ENCODE data around the gene TUBB1.
A peak's percentile ranks its signal among the peaks of the same experiment; 100 is the strongest.
"Not testable (repeated sequence)": the region's sequence is repeated elsewhere in the genome, so short reads cannot be mapped to it uniquely, and the experiment has no call there.

The TUBB1 gene

DNA sequence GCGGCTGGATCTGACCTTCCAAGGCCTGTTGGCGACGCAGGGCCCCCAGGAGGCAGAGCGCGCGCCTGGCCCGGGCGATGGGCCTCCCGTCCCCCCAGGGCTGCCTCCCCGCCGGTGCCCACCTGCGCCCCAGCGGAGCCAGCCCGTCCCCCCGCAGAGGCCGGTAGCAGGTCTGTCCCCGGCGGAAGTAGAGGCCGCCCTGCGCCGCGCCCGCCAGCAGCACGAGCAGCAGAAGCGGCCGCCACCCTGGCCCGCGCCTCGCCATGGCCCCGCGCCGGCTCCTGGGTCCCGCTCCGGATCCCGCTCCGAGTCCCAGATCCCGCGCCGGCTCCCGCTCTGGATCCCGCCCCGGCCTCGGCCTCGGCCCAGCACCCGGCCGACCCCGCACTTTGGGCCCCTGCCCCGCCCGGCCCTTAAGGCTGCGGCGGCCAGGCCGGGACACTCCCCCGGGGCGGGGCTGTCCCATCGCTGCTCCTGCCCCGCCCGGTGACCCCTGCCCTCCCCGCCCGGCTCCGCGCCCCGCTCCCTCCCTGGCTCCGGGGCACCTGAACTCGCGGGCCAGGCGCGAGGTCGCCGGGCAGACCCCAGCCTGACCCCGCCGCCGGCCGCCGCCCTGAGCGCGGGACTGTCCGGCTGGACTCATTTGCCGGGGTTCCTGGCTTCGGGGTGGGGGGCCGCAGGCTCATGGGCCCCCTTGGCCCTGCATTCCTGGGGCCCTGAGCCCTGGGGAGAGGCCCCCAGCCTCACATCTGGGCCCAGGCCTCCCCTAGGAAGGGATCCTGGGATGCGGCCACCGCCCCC is 12.2 kb upstream of the TUBB1 start, which contains the start of gene CTSZ:
Gene CTSZ, minus strand, starts transcription at position 391 of the 801 bp plus-strand sequence. Its CDS starts 126 bp downstream, at position 265.
- peak in 2 of 5 donors; percentile 41 to 45 for DNase-seq

DNA sequence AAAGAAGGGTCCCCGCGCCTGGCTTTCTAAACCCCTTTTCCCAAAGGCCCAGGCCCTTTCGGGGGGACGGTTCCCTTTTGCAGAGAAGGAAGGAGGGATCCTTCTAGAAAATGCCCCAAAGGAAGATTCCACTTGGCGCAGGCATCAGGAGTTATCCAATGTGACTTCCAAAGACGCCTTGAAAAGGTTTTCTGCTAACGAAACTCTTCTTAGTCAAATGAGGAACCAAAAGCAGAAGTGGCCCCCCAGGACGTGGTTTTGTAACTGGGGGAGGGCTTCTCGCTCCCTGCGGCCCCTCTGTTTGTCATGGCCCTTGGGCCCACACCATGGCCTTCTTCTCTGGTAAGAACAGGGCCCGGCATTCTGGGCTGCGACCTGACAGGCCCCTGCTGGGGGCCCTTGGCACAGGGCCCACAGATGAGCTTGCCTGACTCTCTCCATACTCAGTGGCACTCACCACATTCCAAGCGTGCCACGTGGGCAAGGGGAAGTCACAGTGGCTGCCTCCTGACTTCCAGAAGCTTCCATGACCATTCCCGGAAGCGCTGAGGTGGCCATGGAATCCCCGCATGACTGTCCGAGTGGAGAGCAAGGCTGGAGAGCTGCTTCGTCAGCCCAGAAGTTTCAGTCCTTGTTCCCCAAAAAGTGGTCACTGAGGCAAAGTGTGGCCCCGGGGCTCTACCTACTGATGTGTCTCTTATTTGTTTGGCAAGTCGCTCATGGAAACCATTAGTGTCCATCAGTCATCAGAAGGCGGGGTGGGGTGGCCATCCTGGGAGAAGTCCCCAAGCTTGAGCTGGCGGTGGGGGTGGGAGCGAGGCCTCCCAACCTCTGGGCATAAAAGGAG is 11.3 kb upstream of the TUBB1 start:
- DNase-seq = no peak

DNA sequence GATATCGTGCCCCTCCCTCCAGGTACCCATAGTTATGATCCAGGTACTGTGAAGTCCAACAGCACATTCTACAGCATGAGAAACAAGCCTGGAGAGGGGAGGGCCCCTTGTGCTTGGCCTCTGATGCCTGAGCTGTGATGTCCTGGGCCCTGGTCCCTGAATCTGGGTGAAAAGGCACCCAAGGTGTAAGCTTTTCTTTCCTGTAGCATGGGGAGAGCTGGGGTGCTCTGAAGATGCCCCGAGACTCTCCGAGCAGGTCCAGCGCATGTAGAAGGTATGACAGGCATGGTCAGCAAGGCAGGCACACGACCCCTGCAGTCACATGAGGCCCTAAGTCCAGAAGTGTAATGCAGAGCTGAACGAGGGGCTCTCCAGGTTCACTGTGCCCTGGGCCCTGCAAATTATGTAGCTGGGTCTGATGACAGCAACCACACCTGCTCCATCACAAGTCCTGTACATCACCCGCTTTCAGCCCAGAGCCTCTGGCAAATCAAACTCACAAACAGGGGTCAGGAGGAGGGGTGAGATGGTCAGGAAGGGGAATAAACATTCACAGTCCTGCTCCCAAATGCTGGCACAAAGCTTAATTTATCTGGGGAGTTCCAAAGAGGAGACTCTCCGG is 10.4 kb upstream of the TUBB1 start:
- no peak for DNase-seq

DNA sequence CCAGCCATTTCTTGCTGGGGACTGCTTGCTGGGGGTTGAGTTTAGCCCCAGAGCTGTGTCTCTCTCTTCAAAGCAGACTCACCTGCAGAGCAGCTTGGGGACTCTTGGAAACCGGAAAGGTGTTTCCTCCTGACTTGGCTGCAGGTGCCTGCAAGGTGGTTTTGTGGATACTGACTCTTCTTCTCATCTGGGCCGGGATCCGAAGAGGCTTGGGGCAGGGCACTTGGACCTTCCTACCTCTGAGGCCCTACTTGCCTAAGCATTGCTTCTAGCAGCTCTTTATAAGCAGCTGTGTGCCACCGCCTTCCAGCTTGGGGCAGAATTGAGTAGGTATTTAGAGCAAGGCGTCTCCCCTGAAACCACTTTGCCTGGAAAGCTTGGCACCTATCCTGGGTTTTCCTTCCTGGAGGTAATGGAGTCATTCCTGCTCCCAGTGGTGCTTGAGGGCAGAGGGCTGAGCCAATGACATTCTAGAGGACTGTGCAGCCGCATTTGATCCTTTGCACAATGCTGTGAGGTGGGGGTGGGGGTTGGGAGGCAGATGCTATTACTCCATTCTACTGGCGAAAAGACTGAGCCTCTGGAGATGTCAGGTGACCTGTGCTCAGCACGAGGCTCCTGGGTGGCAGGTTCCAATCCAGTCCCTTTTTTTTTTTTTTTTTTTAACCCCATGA is 8.8 kb upstream of the TUBB1 start:
- no peak for DNase-seq

DNA sequence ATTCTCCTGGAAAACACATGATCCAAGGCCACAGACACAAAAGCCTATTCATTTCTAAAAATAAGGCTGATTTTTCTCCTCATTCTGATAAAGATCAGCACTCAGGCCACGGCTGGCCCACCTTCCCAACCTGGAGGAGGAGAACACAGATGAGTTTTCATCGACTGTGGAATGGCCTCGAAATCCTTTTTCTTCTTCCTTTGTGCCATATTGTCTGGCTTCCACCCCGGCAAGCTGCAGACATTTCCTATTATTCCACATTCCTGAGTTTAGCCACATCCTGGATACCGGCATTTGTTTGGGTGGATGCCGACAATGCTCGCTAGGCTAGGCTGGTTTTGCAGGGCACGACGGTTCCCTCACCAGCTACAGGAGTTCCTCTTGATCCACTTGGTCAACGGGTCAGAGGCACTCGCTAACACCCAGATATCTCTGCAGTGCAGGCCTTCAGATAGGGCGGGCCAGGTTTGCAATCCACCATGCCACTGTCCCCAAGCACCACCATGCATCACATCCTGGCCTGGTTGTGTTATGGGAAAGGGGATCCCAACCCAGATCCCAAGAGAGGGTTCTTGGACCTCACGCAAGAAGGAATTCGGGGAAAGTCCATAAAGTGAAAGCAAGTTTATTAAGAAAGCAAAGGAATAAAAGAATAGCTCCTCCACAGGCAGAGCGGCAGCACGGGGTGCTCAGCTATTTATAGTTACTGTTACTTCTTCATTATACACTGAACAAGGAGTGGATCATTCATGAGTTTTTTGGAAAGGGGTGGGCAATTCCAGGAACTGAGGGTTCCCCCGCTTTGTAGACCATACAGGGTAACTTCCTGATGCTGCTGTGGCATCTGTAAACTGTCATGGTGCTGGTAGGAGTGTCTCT is 8.0 kb upstream of the TUBB1 start:
- DNase-seq = peak in 1 of 5 donors; percentile 38

DNA sequence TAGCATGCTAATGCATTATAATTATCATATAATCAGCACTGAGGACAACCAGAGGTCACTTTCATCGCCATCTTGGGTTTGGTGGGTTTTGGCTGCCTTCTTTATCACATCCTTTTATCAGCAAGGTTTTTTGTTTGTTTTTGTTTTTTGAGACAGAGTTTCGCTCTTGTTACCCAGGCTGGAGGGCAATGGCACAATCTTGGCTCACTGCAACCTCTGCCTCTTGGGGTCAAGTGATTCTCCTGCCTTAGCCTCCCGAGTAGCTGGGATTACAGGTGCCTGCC is 7.4 kb upstream of the TUBB1 start:
- DNase-seq = not testable (repeated sequence)

DNA sequence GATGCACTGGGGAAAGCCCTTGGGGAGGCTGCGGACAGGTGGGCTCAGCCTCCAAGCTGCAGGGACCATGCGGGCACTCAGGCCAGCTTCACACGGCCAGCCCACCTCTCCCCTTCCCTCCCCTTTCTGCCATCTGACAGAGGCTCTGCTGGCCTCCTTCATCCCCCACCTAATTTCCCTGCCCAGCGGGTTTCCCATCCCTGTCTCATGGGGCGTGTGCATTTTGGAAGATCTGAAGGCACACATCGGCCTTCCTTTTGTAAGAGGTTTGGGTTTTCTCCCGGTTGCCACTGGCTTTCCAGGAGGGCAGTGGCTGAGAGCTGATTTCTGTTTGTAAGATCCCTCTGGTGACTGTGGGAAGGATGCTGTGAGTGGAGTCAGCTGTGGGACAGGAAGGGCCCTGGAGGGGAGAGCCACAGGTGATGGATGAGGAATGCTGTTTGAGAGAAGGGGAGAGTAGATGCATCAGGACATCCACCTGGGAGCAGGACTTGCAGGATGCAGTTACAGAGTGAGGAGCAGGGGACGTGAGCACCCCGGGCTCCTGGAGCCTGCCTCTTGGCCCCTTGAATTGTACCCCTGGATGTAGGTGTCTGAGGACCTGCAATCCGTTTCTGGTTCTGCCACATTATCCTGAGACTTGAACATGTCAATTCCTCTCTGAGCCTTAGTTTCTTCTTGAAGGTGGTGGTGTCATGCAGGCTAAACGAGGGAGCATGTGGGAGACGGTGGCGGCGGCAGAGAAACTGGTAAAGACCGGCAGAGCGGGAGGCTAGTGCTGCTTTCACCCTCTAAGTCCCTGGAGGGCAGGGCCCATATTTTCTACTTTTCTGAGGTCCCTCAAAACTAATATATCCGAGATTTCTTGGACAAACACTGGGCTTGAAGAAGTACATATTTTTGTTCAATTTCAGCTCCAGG is 5.9 kb upstream of the TUBB1 start:
- DNase-seq = no peak

DNA sequence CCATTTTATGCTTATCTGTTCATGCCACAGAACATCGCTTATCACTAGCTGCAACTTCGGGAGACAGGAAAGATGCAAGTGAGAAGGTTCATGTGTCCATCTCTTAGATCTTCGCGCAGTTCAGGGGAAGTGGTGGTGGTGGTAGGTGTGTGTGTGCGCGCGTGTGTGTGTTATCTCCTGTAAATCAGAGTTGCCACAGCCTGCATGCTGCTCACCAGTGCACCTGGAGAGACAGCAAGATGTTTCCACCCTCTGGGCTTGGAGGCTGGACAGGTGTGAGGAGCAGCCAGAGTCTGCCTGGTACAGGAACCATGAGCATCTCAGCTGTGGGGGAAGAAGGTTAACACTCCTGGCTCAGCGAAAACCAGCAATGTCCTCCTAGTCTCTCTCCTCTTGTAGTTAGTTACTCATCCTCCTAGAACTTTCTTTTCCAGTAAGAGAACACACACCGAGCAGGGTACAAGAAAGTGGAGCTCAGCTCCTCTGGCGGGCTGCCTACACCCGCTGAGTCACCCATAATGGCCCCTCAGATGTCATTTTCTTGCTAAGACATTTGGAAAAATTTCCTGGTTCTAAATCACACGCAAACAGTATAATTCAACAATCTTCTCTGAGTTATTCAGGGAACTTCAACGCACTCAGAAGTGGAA is 5.1 kb upstream of the TUBB1 start:
- peak in 1 of 5 donors; percentile 33 for DNase-seq

DNA sequence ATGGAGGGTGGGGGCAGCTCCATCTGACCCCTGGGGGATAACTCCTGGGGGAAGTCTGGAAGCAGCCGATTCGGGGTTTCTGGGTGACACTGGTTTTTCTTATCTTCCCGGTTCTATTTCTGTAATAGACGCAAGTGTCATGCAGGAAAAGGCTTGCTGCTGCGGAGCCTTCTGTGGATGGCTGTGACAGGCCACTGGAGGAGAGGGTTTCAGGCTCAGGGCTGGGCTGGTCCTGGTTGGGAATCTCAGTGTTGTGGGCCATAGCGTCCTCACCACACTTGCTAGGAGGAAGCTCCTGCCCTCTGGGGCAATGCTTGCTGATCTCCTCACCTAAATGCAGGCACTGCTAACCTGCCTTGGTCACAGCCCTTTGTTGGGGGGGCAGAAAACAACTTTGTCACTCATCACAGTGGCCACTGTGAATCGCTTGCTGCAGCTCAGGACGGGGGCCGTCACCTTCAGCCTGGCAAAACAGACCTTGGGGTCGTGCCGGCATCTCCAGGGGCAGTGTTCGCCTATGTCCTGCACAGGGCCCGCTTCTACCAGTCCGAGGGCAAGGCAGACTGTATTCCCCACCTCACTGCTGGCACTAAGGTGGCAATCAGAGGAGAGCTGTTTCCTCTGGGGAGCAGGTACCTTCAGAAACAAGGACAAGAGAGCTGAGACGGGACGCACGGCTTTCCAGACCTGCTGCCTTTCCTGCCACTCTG is 4.4 kb upstream of the TUBB1 start:
- no peak for DNase-seq

DNA sequence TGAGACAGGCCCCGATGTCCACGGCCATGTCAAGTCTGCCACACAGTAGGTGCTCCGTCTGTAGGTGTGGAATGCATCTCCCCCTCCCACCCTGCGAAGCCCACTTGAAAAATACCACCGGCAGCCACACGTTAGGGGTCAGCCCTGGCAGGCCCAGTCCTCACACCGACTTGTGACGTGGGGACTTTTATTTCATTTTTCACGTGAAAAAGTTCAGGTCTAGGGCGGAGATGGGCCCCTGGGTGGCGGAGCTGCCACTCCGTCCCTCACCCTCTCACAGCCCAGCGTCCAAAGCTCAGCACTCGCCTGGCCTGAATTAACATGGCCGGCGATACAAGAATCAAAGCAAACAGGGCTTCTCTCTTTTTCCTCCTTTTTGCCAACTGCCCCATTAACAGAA is 3.8 kb upstream of the TUBB1 start:
- DNase-seq = no peak

DNA sequence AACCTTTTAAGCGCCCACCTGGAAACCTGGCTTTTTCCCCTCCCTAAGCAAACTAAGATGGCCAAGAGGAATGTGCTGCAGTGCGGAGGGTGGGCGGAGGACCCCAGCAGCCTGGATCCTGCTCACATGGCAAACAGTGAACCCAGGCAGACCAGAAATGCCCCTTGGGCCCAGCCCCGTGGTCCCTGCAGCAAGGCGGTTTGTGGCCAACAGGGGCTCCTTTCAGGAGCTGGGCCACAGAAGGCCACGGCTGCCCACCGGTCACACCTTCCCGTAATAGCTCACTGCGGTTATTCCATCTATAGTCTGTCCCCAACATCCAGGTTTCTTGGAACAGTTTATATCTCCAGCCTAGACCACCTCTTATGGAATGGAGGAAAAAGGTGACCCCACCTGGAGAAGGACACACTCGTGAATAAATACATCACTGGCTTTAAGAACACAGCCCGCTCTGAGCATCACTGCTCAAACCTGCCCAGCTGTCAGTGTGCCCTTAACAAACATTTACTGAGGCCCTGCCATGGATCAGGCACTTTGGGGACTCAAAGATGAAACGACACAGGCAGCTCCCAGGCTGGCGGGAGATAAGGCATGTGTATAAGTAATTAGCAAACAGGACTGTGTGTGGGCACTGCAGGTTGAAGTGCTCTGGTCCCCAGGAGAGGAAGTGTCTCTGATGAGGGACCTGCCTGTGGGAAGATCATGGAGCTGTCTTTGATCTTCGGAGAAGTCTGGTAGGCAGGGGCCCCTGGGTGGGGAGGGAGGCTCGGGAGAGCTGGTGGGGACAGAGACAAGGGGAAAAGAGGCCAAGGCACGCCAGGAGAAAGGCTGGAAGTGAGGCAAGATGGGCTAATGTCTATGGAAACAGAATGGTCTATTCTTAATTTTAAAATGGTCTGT is 3.2 kb upstream of the TUBB1 start:
- no peak for DNase-seq

DNA sequence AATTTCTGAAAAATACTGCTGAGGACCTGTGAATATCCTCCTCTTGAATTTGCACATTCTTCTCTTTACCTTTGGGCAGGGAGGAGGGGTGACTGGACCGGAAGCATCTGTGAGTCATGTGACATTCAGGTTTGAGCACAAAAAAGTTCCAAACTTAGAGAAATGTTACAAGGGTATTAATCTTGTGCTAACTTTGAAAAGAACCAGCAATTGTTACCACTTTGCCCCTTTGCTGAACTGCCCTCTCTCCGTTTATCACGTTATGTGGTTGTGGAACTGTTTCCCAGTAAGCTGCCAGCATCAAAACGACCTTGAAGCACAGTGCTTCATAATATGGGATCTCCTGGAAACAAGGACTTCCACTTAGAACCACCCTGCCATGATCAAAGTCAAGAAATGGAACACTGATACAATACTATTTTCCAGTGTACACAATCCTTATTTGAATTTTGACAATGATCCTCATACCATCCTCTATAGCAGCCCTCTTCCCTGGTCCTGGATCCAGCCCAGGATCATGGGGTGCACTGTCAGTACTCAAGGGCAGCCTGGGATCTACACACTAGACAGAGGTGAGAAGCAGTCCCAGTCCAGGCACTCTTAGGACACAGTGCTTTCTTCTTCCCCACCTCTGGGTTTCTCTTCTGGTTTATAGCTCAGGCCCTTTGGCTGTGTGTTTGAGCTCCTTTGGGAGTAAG is 2.3 kb upstream of the TUBB1 start:
- no peak for DNase-seq

DNA sequence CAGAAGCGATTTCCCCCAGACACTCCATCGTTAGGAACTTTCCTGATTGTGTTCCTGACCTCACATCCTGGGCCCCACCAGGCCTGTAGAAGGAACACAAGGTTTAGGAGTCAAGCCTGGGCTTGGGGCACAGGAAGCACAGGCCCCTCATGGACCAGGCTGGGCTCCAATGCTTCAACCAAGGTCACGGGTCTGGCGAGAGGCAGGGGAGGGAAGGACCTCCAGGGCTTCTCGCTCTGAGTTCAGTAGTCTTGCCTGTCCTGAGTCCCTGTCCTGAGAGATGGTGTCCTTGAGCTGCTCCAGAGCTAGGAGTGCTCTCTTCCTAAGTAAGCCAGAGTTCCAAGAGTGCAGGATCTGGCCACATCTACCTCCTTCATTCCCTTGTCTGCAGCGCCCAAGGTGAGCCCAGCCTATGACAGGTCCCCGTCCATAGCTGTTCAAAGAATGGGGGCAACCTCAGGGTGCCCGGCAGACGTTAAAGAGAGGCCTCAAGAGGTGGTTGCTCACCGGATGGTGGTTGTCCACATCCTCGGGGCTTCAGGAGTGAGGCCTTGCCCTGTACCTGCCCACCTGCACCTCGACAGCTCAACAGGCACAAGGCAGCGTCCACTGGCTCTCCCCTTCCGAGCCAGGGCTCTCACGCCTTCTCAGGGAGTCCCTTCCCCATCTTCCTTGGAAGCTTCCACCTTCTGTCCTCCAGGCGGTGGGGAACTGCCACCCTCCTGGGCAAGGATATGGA is 1.6 kb upstream of the TUBB1 start:
- no peak for DNase-seq

DNA sequence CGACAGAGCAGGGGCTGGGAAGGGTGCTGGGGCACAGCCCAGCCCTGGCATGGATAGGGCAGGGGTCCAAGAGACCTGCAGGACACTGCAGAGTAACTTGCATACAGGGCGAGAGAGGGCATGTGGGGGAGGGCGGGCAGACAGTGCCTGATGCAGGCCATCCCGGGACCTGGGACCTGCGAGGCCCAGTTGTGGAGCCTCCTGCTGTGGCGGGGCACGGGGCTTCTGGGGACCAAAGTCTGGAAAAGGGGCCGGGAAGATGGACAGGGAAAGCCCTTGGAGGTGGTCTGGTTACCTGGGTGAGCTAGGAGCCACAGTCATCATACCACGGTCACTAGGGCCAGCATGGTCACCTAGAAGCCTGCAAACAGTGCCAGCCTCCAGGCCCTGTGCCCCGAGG is 412 bp upstream of the TUBB1 start:
- no peak for DNase-seq

DNA sequence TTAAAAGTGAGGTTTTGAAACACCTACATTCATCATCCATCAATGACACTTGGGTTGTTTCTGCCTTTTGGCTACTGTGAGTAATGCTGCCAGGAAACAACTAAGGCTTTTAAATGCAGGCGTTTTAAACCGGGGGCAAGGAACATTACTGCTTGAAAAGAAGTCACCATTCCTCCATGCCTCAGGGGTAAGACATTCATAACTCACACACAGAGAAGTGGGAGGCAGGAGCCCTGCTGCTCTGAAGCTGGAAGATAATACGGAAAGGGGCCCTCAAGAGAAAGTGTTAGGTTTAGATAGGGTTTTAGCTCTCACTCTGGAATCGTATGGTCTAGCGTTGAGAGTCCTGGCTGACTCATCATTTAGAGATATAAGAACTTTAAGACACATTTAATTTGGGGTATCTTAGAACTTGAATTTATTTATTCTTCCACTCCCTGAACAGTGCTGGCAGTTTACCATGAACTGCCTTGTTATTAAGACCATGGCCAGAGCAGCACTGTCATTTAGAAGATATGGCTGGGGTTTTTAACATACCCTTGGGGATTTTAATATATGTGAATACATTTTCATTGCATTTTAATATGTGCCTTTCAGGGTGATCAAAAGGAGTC is 1.8 kb downstream of the TUBB1 start:
- DNase-seq = no peak

DNA sequence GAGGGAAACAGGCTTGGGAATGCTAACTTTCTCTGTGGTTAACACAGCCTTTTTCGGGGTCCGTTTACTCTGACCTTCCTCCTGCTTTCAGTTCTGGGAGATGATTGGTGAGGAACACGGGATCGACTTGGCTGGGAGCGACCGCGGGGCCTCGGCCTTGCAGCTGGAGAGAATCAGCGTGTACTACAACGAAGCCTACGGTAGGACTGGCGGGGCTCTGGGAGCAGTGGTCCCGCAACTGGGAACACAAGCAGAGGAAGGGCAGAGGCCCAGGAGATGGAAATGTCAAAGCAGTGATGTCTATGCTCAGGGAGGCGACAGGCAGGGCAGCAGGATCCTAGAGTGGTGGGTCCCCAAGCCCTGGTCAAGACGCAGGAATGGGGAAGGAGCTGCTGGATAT is 3.5 kb downstream of the TUBB1 start:
- no peak for DNase-seq

DNA sequence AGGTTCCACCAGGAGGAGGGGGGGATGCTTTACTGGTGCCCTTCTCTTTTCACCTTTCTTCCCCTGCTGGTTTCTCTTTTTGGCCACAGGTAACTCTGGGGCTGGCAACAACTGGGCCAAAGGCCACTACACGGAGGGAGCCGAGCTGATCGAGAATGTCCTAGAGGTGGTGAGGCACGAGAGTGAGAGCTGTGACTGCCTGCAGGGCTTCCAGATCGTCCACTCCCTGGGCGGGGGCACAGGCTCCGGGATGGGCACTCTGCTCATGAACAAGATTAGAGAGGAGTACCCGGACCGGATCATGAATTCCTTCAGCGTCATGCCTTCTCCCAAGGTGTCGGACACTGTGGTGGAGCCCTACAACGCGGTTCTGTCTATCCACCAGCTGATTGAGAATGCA is 4.4 kb downstream of the TUBB1 start:
- no peak for DNase-seq
